SK-MEL-5 (cell line): Measurements from ENCODE around the gene GOLGA8A. TPM values are rescaled to one million over a fixed set of nuclear protein-coding genes. Genes with fewer than 3 reads are reported as not detected.
A peak's percentile ranks its signal among the peaks of the same experiment; 100 is the strongest.
"Not testable (repeated sequence)": the region's sequence is repeated elsewhere in the genome, so short reads cannot be mapped to it uniquely, and the experiment has no call there.

ENCODE experiments used
- DNase-seq: peaks from one replicate; pipeline ENCODE4 v3.0.0-alpha.2; 2016; ENCODE audit warnings: low read depth, low spot score
- in situ Hi-C: cut with HindIII; loops from 2 replicates; pipeline ENCODE4 v1.10.0; 2016; ENCODE audit warnings: low sequenced_read_pairs, high pct_unique_total_duplicates, low pct_unique_long_range_greater_than_20kb
- polyA plus RNA-seq, 2 experiments: library from polyadenylated mRNA; depleted of rRNA; stranded (reverse); fragments of >200 nt; gene quantifications; 2 replicates each; pipeline ENCODE4 v1.2.3, GENCODE V29; 2015
- total RNA-seq: library from RNA; depleted of rRNA; stranded (reverse); fragments of >200 nt; shearing (Covaris generic); gene quantifications from 2 replicates; pipeline ENCODE4 v1.2.3, GENCODE V29; 2014; rRNA removed

GOLGA8A gene
- total RNA-seq = 12.7 and 16.3 TPM in 2 replicates
- polyA plus RNA-seq (2015; cell fraction: cytosol; rRNA removed) = 6.3 and 6.7 TPM in 2 replicates
- polyA plus RNA-seq (2015; cell fraction: nucleus; rRNA removed) = 369 and 399 TPM in 2 replicates

- peak; percentile 64 for DNase-seq
- in situ Hi-C loops = no loop called here
Measured at GRCh38 chr15:34437687-34438086, at the start of gene GOLGA8A. Gene GOLGA8A (minus strand): TSS chr15:34437808. CDS start chr15:34389691, 48,117 bp downstream.

- DNase-seq = peak; percentile 7
- in situ Hi-C loops = no loop called here
Measured at GRCh38 chr15:34483644-34484043, 46.0 kb upstream of the GOLGA8A start.

GRCh38 chr15:34481370-34481769 is 43.8 kb upstream of the GOLGA8A start:
- in situ Hi-C loops = no loop called here
- DNase-seq = no peak

GRCh38 chr15:34473840-34474239 is 36.2 kb upstream of the GOLGA8A start:
- in situ Hi-C loops = no loop called here
- DNase-seq = no peak

GRCh38 chr15:34472947-34473346 is 35.3 kb upstream of the GOLGA8A start:
- DNase-seq = no peak
- in situ Hi-C loops = no loop called here

- DNase-seq = no peak
- in situ Hi-C loops = no loop called here
Measured at GRCh38 chr15:34470892-34471291, 33.3 kb upstream of the GOLGA8A start.

- DNase-seq = no peak
Measured at GRCh38 chr15:34470091-34470490, 32.5 kb upstream of the GOLGA8A start.

GRCh38 chr15:34461730-34462129 is 24.1 kb upstream of the GOLGA8A start:
- no peak for DNase-seq
- in situ Hi-C loops = no loop called here

More at GRCh38 chr15:34470091-34470490, 32.5 kb upstream of the GOLGA8A start:
- in situ Hi-C loops = no loop called here

GRCh38 chr15:34460451-34460850 is 22.8 kb upstream of the GOLGA8A start:
- in situ Hi-C loops = no loop called here
- no peak for DNase-seq

- DNase-seq = no peak
- in situ Hi-C loops = no loop called here
Measured at GRCh38 chr15:34456658-34457057, 19.1 kb upstream of the GOLGA8A start.

- DNase-seq = no peak
- in situ Hi-C loops = no loop called here
Measured at GRCh38 chr15:34442891-34443290, 5.3 kb upstream of the GOLGA8A start.

GRCh38 chr15:34439878-34440277 is 2.3 kb upstream of the GOLGA8A start:
- in situ Hi-C loops = no loop called here
- DNase-seq = no peak

- in situ Hi-C loops = no loop called here
- DNase-seq = no peak
Measured at GRCh38 chr15:34436956-34437442, 609 bp downstream of the GOLGA8A start.

- in situ Hi-C loops = no loop called here
- DNase-seq = no peak
Measured at GRCh38 chr15:34436126-34436955, 1.3 kb downstream of the GOLGA8A start.

- in situ Hi-C loops = no loop called here
- DNase-seq = no peak
Measured at GRCh38 chr15:34435658-34436057, 1.9 kb downstream of the GOLGA8A start.

- DNase-seq = no peak
- in situ Hi-C loops = no loop called here
Measured at GRCh38 chr15:34434627-34435305, 2.8 kb downstream of the GOLGA8A start.

GRCh38 chr15:34433956-34434626 is 3.5 kb downstream of the GOLGA8A start:
- in situ Hi-C loops = not testable (repeated sequence)

GRCh38 chr15:34430642-34431041 is 7.0 kb downstream of the GOLGA8A start:
- in situ Hi-C loops, DNase-seq: not testable (repeated sequence)

More at GRCh38 chr15:34433956-34434626, 3.5 kb downstream of the GOLGA8A start:
- DNase-seq = not testable (repeated sequence)
